ENCODE data around the gene LTBP3.

DNA sequence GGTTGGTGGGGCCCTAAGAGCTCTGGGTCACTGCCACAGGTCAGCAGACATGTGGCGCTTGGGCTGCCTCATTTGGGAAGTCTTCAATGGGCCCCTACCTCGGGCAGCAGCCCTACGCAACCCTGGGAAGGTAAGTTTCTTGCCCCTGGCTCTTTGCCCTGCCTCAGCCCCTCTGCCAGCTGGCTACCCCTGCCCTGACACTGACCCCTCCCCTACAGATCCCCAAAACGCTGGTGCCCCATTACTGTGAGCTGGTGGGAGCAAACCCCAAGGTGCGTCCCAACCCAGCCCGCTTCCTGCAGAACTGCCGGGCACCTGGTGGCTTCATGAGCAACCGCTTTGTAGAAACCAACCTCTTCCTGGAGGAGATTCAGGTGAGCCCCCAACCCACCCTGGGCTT lies 31.4 kb downstream of the LTBP3 start:
- no peak for TF ChIP-seq POLR2A (IDR thresholded peaks at IDR 0.05; ENCODE audit: extremely low read depth, insufficient read length)
- TF ChIP-seq, protein P1, sequence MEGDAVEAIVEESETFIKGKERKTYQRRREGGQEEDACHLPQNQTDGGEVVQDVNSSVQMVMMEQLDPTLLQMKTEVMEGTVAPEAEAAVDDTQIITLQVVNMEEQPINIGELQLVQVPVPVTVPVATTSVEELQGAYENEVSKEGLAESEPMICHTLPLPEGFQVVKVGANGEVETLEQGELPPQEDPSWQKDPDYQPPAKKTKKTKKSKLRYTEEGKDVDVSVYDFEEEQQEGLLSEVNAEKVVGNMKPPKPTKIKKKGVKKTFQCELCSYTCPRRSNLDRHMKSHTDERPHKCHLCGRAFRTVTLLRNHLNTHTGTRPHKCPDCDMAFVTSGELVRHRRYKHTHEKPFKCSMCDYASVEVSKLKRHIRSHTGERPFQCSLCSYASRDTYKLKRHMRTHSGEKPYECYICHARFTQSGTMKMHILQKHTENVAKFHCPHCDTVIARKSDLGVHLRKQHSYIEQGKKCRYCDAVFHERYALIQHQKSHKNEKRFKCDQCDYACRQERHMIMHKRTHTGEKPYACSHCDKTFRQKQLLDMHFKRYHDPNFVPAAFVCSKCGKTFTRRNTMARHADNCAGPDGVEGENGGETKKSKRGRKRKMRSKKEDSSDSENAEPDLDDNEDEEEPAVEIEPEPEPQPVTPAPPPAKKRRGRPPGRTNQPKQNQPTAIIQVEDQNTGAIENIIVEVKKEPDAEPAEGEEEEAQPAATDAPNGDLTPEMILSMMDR (IDR thresholded peaks at IDR 0.05; ENCODE audit: low read depth, low read length), result no peak
- no peak for TF ChIP-seq MAX (IDR thresholded peaks at IDR 0.05; ENCODE audit: low read depth, low read length)
